GM12891 (cell line): ENCODE results near the gene RIMS1.

Experiments
- DNase-seq: peaks from one replicate; pipeline ENCODE4 v3.0.0; 2011; ENCODE audit warnings: low spot score; ENCODE audit not compliant: insufficient read length
- FAIRE-seq: peaks from 2 replicates; lab custom pipeline; 2011; peaks lifted over from hg19 to GRCh38; lab: Jason Lieb, UNC
- PAX5 ChIP-seq: IDR thresholded peaks from 2 replicates; pipeline ENCODE4 v1.6.1; 2011; ENCODE audit warnings: low read length, moderate library complexity, mild to moderate bottlenecking; ENCODE audit not compliant: insufficient read depth, severe bottlenecking
- POLR2A ChIP-seq: IDR thresholded peaks from 2 replicates; pipeline ENCODE4 v1.6.1; 2011; ENCODE audit warnings: low read depth, low read length, control low read depth
- POLR2AphosphoS5 ChIP-seq: IDR thresholded peaks from 2 replicates; pipeline ENCODE4 v1.6.1; 2011; ENCODE audit warnings: low read depth, low read length, control low read depth
- POU2F2 ChIP-seq: IDR thresholded peaks from 2 replicates; pipeline ENCODE4 v1.6.1; 2011; ENCODE audit warnings: low read depth, mild to moderate bottlenecking, control low read depth, low read length, moderate library complexity
- SPI1 ChIP-seq: IDR thresholded peaks from 2 replicates; pipeline ENCODE4 v1.6.1; 2011; ENCODE audit warnings: low read depth, low read length, control low read depth
- TAF1 ChIP-seq: IDR thresholded peaks from 2 replicates; pipeline ENCODE4 v1.6.1; 2011; ENCODE audit warnings: low read depth, low read length, control low read depth

RIMS1 gene

GRCh38 chr6:72216222-72217068 is 330.1 kb downstream of the RIMS1 start:
- DNase-seq (no peak), FAIRE-seq (no peak)
- TF ChIP-seq POU2F2 (no peak), SPI1 (no peak), PAX5 (no peak), TAF1 (no peak), POLR2A (no peak), POLR2AphosphoS5 (no peak)

GRCh38 chr6:72217626-72218025 is 331.3 kb downstream of the RIMS1 start:
- FAIRE-seq (no peak), DNase-seq (no peak)
- TF ChIP-seq POLR2A (no peak), PAX5 (no peak), TAF1 (no peak), POU2F2 (no peak), POLR2AphosphoS5 (no peak), SPI1 (no peak)

DNA sequence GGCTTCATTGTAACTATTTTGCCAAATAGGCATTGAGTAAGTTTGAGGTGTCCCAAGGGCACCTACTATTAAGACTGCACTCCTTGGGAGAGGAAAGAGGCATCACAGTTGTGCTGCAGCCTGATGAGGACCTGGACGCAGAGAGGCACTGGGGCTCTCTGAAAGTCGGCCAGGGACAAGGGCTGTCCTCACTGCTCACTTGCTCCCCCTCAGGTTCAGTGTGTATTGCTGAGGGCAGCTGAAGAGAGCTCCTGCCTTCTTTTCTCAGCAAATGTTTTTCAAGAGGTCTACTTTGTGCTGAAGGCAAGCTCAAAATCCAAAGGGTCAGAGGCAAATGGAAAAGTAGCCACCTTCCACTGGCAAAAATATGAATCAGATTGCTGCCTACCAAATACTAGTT is 331.8 kb downstream of the RIMS1 start:
- TF ChIP-seq PAX5 (no peak), TAF1 (no peak), POLR2AphosphoS5 (no peak), SPI1 (no peak), POU2F2 (no peak), POLR2A (no peak)
- no peak for DNase-seq
- FAIRE-seq = no peak

DNA sequence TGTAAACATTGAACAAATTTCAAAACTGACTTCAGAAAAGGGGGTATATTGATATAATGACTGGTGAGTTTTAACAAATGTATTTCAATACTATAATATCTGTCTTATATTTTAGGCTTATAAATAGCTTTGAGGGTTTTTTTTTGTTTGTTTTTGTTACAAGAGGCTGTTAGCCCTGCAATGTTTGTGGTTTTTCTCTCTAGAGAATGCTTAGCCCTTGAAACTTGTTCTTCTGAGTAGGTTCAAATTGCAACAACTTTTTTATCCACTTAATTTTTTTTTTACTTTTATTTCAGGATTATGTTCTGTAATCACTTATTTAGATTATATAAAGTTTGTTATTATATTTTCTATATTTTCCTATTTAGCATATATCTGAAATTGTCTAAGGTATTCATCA is 333.2 kb downstream of the RIMS1 start:
- DNase-seq = no peak
- no peak for TF ChIP-seq POLR2AphosphoS5
- no peak for TF ChIP-seq POU2F2
- TF ChIP-seq PAX5 = no peak
- TF ChIP-seq TAF1 = no peak
- no peak for TF ChIP-seq POLR2A
- TF ChIP-seq SPI1 = no peak
- FAIRE-seq = no peak

GRCh38 chr6:72238021-72238420 is 351.7 kb downstream of the RIMS1 start:
- no peak for TF ChIP-seq PAX5
- TF ChIP-seq POU2F2 = no peak
- no peak for TF ChIP-seq POLR2A
- no peak for TF ChIP-seq SPI1
- TF ChIP-seq TAF1 = no peak
- no peak for TF ChIP-seq POLR2AphosphoS5
- DNase-seq (no peak), FAIRE-seq (no peak)

DNA sequence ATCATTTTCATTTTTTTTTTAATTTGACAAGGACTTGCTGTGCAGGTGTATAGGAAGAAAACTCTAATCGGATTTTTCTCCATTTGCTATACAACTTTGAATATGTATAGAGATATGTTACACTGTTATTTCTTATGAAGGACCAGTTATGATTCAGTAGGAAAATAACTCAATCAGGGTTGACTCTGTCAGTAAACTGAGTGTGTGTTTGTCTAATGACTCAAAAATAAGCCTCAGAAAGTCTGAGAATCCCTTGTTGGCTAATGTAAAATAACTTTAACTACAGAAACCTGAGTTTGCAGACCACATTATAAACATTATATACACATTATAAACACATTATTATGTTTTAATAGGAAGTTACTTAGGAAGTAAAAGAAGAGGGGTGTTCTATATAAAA is 352.6 kb downstream of the RIMS1 start:
- DNase-seq = no peak
- FAIRE-seq = no peak
- TF ChIP-seq SPI1 = no peak
- no peak for TF ChIP-seq POLR2A
- no peak for TF ChIP-seq POU2F2
- TF ChIP-seq TAF1 = no peak
- TF ChIP-seq POLR2AphosphoS5 = no peak
- TF ChIP-seq PAX5 = no peak

DNA sequence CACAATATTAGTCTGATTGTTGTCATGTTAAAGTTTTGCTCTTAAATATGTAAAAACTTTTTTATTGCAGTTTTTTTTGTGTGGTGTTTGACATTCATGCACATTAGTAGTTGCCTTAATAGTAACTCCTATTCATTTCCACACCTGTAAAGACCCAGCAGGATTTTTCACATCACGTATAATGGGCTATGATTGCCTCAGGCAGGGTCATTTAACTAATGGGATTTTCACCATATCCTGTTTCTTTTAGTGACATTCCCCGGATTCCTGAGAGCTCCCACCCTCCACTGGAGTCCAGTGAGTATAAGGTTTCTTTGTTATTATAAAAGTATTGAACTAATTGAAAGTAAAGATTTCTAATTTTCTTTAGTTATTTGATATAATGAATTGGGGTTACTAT is 359.2 kb downstream of the RIMS1 start:
- FAIRE-seq = no peak
- no peak for TF ChIP-seq POLR2A
- no peak for TF ChIP-seq TAF1
- TF ChIP-seq POU2F2 = no peak
- TF ChIP-seq PAX5 = no peak
- TF ChIP-seq SPI1 = no peak
- TF ChIP-seq POLR2AphosphoS5 = no peak
- DNase-seq = no peak

GRCh38 chr6:72246926-72247325 is 360.6 kb downstream of the RIMS1 start:
- FAIRE-seq = no peak
- no peak for DNase-seq
- TF ChIP-seq PAX5 (no peak), POLR2AphosphoS5 (no peak), SPI1 (no peak), TAF1 (no peak), POU2F2 (no peak), POLR2A (no peak)

- FAIRE-seq (no peak), DNase-seq (no peak)
- TF ChIP-seq PAX5 (no peak), POU2F2 (no peak), TAF1 (no peak), POLR2AphosphoS5 (no peak), SPI1 (no peak), POLR2A (no peak)
These were observed 362.3 kb downstream of the RIMS1 start for GRCh38 chr6:72248621-72249020.
